Measurements from ENCODE around the gene PTPRU.

Gene PTPRU

DNA sequence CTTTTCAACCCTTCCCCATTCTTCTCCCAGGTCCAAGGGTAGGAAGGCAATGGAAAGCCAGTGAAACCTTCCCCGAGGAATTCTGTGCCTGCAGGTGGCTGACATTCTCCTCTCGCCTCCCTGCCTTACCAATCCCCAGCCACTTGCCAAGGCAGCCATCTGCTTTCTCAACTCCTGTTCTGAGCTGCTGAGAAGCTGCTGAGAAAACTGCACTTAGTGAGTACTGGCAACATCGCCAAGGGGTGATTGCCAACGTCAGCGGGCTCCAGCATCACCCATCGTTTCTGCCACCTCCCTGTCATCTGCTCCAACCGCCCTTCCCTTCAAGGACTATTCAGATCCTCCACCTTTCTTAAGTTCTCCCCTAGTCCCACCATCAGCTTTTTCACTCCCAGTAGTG is 106.0 kb downstream of the PTPRU start:
- DNase-seq: no peak

DNA sequence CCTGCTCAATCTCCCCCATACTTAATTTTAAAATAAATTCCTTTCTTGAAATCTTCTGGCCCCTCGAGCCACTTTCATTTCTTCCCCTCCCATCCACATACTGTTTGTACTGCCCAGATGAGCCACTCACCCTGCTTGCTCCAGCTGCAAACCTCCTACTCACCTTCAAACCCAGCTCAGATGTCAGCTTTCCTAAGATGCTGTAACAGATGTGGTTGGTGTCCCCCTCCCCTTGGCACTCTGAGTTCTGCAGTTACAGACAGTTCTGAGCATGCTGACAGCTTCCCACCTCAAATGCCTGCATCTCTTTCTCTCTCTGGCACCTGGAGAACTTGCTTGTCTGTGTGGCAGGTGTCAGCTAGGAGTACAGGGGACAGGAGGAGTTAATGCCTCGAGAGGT is 106.7 kb downstream of the PTPRU start:
- DNase-seq: no peak

DNA sequence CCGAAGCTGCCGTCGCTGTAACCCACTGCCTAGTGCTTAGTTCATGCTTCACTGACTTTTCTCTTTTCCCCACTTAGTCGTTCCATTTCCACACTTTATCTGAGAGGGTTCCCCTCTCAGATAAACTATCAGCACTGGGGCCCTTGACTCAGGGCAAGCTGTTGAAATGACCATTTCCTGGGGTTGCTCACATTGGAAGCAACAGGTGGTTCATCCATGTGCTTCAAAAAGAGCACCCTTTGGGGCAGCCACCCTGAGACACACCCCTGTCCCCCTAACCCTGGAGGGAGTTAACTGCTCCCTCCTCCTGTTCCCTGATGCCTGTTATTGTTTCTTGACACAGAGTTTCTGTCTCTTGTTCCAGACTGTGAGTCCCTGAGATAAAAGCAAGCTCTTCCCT is 107.2 kb downstream of the PTPRU start:
- DNase-seq: no peak

DNA sequence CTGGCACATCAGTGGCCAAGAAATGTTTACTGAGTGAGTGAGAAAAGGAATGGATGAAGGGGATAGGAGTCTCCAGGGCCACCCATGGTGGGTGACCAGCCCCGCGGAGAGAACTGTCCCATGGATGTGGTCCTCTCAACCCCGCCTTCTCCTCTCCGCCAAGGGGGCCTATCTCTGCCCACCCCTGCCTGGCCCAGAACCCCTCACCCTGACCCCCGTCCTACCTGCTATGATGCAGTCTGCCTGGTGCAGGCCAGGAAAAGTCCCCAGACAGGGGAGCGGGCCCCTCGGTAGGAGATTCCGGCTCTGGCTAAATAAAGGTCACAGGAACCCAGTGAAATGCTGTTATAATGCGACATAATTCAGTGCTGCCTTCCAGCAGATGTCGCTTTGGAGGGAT is 107.6 kb downstream of the PTPRU start:
- no peak for DNase-seq

DNA sequence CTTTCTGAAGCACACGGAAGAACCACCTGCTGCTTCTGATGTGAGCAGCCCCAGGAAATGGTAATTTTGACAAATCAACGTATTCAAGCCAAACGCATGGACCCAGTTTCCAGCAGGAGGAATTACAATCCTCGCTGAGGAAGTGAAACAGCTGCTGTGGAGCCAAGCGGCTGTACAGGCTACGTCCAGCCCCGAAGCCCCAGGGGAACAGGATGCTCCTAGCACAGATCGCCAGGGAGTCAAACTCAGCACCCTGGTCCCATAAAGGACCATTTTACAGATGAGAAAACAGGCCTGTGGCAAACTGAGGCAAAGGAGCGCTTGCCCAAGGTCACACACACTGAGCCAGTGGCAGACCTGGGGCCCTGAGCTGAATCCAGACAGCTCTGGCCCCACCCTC is 108.0 kb downstream of the PTPRU start:
- no peak for DNase-seq

DNA sequence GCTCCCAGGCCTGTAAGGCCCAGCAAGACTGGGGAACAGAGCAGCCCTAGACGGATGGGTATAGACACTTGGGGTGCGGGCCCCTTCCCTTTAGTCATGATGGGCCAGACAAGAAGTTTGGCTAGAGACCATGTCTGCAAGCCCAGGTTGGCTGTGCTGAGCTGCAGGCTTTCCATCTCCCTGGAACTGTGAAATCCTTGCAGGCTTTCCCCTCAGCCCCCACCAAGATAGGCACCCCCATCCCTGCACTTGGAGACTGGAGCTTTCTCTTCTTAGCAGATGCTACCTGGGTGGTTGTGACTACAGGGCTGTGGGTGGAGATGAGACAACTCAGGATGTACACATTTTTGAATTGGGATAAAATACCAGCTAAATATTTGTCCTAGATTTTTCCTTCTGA is 110.3 kb downstream of the PTPRU start:
- DNase-seq: no peak

DNA sequence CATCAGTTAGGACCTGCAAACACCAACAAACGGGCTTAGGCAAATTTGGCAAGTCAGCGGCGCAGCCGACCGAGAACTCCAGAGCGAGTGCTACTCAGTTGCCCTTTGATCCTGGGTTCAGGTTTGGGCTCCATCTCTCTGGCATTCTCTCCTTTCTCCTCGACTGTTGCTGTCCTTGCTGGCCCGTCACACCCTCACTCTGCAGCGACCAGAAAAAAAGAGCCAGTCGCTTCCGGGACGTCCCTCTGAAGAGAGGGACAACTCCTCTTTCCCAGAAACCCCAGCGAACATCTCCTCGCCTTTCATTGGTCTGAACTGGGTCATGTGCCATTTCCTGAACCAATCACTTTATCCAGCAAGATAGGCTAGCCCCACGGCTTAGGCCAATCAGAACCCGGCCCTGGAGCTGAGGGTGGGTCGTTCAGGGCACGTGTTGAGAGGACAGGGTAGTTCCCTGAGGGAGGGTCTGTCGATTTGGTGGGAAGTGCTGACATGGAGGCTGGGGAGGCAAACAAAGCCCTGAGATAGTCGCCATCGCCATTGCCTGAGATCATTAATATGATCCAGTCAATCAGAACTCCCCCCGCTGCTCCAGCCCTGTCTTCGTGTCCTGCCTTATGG is 113.7 kb downstream of the PTPRU start:
- peak in 1 of 2 experiments; percentile 21 for DNase-seq

DNA sequence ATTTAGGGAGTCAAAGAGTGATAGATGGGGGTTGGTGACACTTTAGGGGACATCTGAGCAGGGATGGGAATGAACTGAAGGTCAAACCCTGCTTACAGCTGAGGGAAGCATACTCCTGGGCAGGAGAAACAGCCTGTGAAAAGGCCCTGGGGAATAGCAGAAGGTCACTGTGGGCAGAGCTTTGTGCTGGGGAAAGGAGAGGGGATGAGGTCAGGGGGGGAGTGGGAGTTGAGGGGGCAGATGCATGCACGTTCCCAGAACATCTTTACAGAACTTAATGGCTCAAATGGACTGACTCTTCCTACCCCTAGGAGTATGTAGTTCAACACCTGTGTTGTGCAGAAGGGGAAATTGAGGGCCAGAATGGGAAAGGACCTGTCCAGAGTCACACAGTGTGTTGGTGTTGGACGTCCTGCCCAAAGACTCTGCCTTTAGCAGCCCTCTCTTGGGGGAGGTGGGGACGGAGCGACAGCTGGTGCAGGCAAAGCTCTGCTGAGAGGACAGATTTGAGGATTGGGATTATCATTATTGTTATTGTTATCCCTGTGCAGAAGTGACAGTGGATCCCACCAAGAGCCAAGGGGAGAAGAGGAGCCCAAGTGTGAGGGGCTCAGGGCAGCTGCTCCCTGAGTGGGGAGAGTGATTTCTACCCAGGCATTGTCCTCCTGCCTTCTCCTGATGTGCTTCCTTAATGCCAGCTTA is 116.5 kb downstream of the PTPRU start:
- no peak for DNase-seq

DNA sequence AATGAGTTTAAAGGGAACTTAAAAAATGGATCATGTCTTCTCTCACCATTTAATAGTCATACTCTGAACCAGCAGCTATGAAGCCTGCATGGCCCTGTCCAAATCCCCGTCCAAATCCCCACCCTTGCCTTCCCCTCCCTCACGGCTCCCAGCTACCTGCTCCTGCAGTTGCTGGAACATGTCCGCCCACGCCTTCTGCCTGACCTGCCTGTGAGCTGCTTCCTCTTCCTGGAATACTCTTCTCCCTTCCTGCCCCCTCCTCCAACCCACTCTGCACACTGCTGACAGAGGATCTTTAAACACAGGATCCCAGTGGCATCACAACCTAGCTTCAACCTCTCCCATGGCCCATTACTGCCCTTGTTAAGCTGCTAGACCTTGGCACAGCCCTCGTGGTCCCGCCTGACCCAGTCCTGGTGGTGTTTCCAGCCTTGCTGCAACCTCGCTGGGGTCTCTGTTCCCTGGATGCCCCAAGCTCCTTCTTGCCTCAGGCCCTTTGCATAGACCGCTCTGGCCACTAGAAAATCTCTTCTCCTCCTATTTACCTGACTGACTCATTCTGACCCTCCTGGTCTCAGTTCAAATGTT is 118.3 kb downstream of the PTPRU start:
- no peak for DNase-seq

DNA sequence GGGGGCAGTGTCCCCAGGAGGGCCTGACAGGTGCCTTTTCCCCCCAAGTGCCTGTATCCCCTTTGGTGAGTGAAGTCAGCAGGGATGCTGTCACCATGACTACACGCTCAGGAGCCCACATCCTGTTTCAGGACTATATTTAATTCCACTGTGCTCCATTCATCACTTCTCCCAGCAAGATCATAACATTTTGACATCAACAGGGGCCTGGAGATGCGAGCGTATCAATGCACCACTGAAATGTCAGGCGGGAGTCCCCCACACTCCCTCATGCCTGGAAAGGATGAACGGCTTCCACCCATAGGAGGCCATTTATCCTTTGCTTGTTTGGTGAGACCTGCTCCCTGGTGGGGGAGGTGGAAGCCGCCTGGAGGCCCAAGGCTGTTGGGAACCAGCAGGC is 119.1 kb downstream of the PTPRU start:
- DNase-seq: no peak

DNA sequence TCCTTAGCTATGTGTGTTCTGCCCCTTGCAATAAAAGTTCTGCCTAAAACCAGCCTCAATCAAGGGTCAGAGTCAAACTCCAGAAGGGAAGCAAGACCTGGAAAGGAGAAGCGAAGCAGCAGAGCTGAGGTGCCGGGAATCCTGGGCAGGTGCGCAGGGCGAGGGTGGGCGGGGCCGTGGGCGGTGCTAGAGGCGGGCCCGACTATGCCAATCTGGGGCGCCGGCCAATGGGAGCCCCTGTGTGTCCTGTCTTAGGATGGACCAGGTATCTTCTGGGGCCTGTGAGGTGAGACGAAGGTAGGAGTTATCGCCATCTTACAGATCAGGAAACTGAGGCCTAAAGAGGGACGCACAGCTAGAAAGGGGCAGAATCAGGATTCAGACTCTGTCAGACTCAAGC is 120.3 kb downstream of the PTPRU start:
- DNase-seq: peak in 1 of 2 experiments; percentile 62

DNA sequence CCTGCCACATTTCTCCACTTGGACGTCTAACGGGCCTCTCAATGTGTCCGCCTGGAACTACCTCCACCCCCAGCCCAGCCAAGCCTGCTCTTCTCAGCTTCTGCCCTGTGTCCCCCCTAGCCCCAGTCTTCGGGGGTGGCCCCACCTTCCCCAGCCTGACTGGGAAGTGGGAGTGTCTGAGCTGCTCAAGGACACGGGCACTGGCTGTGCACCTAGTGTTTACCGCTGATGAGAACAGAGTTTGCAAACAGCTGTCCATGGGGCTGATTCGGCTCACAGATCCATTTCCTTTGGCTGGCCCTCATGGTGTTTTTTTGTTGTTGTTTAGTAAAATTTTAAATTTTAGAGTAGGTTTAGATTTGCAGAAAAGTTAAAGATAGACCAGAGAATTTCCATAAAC is 121.1 kb downstream of the PTPRU start:
- DNase-seq: no peak

DNA sequence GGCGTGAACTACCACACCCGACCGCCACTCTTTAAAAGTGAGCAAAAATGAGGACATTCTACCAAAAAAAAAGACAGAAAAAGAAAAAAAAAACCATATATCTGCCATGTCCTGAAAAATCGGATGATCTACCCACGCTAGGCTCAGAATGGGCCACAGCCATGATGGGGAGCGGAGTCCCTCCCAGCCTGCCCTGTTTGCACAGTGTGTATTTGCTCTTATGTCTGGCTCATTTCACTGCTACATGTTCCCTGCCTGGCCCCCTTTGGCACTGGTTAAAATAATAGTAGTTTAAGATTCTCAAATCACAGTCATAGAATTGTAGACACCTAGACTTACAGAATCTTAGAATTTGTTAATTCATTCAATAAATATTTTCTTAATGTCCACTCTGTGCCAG is 121.9 kb downstream of the PTPRU start:
- DNase-seq: no peak

DNA sequence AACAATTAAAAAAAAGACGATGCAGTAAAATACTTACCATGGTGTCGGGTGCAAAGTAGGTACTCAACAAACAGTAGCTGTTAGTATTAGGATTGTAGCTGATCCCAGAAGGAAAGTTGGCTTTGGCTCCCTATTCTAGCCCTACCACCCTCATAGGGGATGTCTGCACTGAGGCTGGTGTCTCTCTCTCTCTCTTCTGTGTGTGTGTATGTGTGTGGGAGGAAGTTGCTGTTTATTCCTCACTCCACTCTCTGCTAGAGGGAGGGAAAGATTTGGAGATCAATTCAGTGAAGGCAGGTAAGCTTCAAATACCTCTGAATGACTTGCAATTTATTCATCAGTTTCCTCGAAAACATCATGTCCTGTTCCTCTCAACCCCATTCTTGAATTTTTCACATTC is 124.4 kb downstream of the PTPRU start:
- no peak for DNase-seq

DNA sequence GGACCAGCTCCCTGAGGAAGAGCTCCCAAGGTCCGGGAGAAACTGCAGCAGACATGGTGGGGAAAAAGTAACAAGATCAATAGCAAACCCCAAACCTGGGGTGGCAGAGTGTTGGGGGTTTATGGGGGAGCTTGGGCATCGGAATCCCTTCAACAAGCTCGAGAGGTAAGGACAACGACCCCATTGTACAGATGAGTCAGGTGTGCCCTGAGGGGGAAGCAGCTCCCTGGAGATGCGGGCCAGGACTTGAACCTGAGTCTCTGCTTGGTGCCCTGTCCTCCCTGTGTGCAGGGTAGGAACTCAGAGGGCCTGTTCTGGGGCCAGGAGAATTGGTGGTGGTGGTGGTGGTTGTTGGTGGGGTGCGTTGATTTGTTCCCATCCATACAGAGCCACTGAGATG is 125.4 kb downstream of the PTPRU start:
- DNase-seq: no peak

DNA sequence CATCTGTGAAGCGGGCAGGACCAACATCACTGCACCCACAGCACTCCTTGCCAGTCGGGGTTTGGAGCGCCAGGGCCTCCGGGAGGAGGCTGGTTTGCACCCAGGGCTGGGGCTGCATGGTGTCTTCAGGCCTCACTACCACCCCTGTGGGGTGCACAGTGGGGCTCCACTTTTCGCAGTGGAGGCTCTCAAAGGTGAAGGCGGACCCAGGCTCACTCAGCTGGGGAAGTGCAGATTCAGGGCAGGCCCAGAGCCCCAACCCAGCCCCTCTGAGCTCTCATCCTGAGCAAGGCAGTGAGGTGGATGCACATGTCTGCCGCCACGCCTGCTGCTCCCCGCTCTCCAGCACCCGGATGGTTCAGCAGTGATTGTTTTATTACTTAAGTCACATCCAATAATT is 125.8 kb downstream of the PTPRU start:
- no peak for DNase-seq

DNA sequence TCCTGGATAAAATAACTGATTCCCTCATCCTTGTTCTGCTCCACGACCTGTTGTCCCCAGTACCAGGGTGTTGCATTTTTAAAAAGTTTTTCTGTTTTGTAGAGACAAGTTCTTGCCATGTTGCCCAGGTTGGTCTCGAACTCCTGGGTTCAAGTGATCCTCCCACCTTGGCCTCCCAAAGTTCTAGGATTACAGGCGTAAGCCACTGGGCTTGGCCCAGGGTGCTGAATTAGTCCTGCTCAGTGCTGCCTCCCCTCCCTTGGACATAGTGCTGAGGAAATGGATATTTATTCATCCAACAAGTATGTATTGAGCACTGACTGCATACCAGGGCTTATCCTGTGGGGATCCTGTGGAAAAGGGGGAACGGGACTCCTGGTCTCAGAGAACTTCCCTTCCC is 126.4 kb downstream of the PTPRU start:
- no peak for DNase-seq

DNA sequence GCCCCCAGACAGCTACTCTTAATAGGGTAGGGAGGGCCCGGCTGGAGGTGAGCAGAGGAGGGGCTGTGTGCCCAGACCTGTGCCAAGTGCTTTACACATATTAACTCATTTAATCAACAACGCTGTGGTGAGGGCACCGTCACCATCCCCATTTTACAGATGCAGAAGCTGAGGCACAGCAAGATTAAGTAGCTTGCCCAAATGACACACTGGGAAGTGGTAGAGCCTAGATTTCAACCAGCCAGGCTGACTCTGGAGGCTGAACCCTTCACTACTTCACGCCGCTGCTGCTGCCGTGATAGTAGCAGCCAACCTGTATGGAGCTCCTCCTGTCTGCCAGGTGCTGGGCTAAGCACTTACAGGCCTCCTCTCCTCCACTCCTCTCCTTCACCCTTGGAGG is 127.2 kb downstream of the PTPRU start:
- no peak for DNase-seq

DNA sequence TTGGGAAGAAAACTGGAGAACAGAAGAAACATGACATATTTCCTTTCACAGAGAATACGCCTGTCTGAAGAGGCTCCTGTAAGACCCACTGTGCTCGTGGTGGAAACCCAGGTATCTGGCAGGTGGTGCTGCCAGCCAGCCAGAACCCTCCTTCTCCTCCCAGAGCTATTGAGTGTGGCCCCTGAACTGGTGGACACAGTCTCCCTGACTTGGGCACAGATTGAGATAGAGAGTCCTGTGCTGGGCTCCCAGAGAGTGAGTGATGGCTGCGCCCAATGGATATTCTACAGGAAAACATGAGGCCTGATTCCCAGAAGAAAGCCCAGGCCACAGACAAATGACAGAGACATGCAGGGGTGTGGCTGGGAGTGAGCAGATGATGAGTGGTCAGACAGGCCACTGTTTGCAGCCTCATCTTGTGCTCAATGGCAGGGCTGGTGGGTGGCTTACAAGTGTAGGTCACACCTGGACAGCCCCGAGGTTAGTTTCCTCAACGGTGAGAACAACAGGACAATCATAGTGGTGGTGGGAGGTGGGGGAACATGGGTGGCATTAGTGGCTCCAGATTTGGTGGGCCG is 127.9 kb downstream of the PTPRU start:
- DNase-seq: no peak

DNA sequence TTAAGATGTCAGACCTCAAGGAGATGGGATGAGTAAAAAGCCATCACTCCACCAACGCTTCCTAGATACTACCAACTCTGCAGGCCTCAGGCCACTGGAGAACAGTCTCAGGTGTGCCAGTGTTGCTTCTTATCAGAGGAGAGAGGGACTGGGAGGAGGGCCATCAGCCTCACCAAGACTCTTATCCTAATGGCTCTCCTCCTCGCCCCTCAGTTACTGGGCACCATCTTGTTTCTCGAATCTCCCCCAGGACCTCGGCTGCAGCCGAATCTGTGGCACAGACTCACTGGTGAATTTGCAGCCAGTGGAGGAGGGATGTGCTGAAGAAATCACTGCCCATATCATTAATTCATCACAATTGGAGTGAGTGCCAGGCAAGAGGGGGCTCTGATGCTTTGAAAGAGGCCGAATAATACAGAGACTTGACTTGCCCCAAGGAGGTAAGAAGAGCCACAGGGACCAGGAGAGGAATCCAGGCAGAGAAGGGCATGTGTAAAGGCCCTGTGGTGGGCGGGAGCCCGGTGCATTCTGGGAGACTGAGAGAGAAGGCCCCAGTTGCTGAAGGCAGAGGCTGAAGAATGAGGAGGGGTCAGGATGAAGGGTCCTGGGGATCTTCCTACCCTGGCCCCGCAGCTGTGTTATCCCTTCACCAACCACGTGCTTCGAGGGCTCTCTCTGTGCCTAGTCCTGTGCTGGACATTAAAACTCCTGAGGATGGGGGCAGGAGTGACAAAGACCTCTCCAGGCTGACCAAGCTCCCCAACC is 129.8 kb downstream of the PTPRU start:
- DNase-seq: no peak

DNA sequence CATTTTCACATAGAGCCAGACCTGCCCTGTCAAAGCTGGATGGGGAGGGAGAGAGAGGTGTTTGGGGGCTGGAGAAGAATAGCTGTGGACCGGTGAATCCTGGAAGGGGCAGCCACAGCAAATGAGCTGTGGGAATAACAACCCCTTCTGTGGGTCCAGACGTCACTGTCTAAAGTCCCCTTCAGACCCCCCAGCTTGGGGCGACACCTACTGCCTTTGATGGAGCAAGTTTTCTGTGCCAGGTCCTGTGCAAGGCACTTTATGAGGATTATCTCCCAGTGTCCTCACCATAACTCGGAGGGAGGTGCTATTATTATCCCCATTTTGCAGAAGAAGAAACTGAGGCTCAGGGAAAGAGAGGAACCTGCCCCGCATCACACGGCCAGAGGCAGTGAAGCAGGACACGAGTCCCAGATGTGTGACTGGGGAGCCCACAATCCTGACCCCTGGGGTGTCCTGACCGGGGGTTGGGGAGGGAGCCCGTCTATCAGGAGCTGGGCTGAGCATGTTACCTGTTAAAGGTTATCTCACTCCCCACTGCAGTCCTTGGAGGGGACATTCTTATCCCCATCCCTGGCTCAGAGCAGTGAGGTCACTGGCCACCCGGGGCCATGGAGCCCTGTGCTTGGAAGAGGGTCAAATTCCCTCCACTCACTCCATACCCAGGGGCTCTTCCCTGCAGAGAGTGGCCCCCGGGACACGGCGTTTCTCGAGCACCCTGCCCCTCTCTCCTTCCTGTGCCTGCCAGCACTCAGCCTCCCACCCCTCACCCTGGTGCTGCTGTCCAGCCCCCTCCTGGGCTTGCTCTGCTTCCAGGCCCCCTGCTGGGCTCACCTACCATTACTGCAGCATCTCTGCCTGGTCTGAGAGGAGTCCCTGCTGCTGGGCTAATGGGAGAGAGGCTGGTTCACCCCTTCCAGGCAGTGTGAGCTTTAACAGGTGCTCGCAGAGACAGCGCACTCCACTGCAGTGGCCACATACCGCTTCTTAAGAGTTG is 132.9 kb downstream of the PTPRU start:
- DNase-seq: no peak

DNA sequence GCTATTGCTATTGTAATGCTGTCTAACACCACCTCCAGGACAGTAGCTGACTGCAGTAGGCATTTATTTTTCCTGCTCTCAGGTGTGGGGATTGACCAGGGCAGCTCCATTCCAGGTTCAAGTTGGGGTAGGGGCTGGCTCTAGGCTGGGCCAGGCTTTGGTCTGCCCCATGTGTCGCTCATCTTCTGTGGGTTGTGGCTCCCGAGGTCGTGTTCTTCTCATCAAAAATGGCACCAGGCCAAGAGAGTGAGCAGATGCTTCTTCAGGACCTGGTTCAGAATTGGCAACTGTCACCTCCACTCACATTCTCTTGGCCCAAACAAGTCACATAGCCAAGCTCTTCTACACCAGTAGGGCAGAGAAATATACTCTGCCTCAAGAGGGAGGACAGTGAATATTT is 133.7 kb downstream of the PTPRU start:
- no peak for DNase-seq

Data from NCI-H526 (cell line).